PFSK-1 (cell line): ENCODE results near the gene RAPGEF5.

Source experiments
- POLR2AphosphoS5 ChIP-seq: IDR thresholded peaks from 2 replicates; pipeline ENCODE4 v1.6.1; 2012; ENCODE audit warnings: low read depth, mild to moderate bottlenecking, control low read depth, low read length, moderate library complexity
- TAF1 ChIP-seq: IDR thresholded peaks from 2 replicates; pipeline ENCODE4 v1.6.1; 2012; ENCODE audit warnings: low read length, control low read depth, borderline replicate concordance; ENCODE audit not compliant: insufficient read depth

GRCh38 chr7:22255834-22256233 lies 101.1 kb downstream of the RAPGEF5 start:
- no peak for TF ChIP-seq TAF1
- TF ChIP-seq POLR2AphosphoS5 = no peak
